Activated T-cell treated with anti-CD3 and anti-CD28 coated beads for 1 hour (primary cell): ENCODE data around the gene STIM1.
"Not testable (repeated sequence)": the region's sequence is repeated elsewhere in the genome, so short reads cannot be mapped to it uniquely, and the experiment has no call there.

Experiments
- DNase-seq: peaks from one replicate; pipeline ENCODE4 v3.0.0-alpha.2; 2020; ENCODE audit warnings: low read depth

Gene STIM1

GRCh38 chr11:3854977-3855807 lies at the start of gene STIM1:
Gene STIM1 (plus strand): TSS chr11:3855664. CDS start chr11:3856271, 607 bp downstream.
- DNase-seq, result peak; percentile 96

GRCh38 chr11:3807909-3808860 lies 47.3 kb upstream of the STIM1 start, which contains the start of gene PGAP2:
Gene PGAP2 (plus strand): TSS chr11:3808560. CDS start chr11:3811260, 2,700 bp downstream.
- DNase-seq, result peak; percentile 47

- no peak for DNase-seq
These were observed 46.4 kb upstream of the STIM1 start for GRCh38 chr11:3808861-3809623.

- DNase-seq, result no peak
These were observed 45.9 kb upstream of the STIM1 start for GRCh38 chr11:3809624-3809928.

GRCh38 chr11:3810446-3810845 lies 45.0 kb upstream of the STIM1 start:
- DNase-seq, result no peak

- no peak for DNase-seq
These were observed 44.5 kb upstream of the STIM1 start for GRCh38 chr11:3810951-3811350.

- not testable (repeated sequence) for DNase-seq
These were observed 40.6 kb upstream of the STIM1 start for GRCh38 chr11:3814832-3815231.

GRCh38 chr11:3815845-3816244 lies 39.6 kb upstream of the STIM1 start:
- DNase-seq, result no peak

- DNase-seq, result no peak
These were observed 38.8 kb upstream of the STIM1 start for GRCh38 chr11:3816673-3817072.

- no peak for DNase-seq
These were observed 38.2 kb upstream of the STIM1 start for GRCh38 chr11:3817181-3817800.

GRCh38 chr11:3820971-3821370 lies 34.5 kb upstream of the STIM1 start:
- DNase-seq, result no peak

GRCh38 chr11:3822312-3822711 lies 33.2 kb upstream of the STIM1 start:
- DNase-seq, result no peak

- no peak for DNase-seq
These were observed 32.2 kb upstream of the STIM1 start for GRCh38 chr11:3823303-3823702.

GRCh38 chr11:3823762-3824506 lies 31.5 kb upstream of the STIM1 start:
- no peak for DNase-seq

- peak; percentile 71 for DNase-seq
These were observed 30.6 kb upstream of the STIM1 start for GRCh38 chr11:3824714-3825472.

GRCh38 chr11:3825473-3826154 lies 29.9 kb upstream of the STIM1 start:
- no peak for DNase-seq

- DNase-seq, result no peak
These were observed 28.7 kb upstream of the STIM1 start for GRCh38 chr11:3826721-3827120.

GRCh38 chr11:3827434-3828186 lies 27.9 kb upstream of the STIM1 start:
- no peak for DNase-seq

GRCh38 chr11:3830088-3830487 lies 25.4 kb upstream of the STIM1 start:
- no peak for DNase-seq
